K562 (cell line): ENCODE data around the gene LRRC41. TPM values are rescaled to one million over a fixed set of nuclear protein-coding genes. Genes with fewer than 3 reads are reported as not detected.

Experiments used
- FIP1L1 ChIP-seq: fragments of 200-400 bp; formaldehyde crosslinking; IDR thresholded peaks from 2 replicates; pipeline ENCODE4 v1.6.1; 2018; ENCODE audit warnings: mild to moderate bottlenecking, low read depth, low read length; ENCODE audit not compliant: poor library complexity, severe bottlenecking
- JUND ChIP-seq, 2 experiments: IDR thresholded peaks; 2 replicates in 1 of 2; 3 replicates in 1 of 2; pipeline ENCODE4 v1.6.1; 2011; ENCODE audit warnings: borderline replicate concordance in 2 of 2, low read depth in 2 of 2, low read length in 2 of 2, improper control_type of control experiment in 1 of 2, missing biosample characterization in 1 of 2, missing genetic modification characterization in 1 of 2, missing genetic modification reagents in 1 of 2
- MNT ChIP-seq, 2 experiments: fragments of 450-650 bp; conservative IDR thresholded peaks; 2 replicates each; pipeline ENCODE4 v1.6.1; 2017; ENCODE audit warnings: mild to moderate bottlenecking in 2 of 2, moderate library complexity in 2 of 2
- NONO ChIP-seq, 2 experiments: fragments of 200-400 bp in 1 of 2; fragments of 450-650 bp in 1 of 2; formaldehyde crosslinking in 1 of 2; IDR thresholded peaks; 2 replicates each; pipeline ENCODE4 v1.6.1; 2017; ENCODE audit warnings: low read depth in 2 of 2, mild to moderate bottlenecking in 2 of 2, moderate library complexity in 2 of 2, low read length in 1 of 2
- OTX1 ChIP-seq: fragments of 450-650 bp; formaldehyde crosslinking; IDR thresholded peaks from 2 replicates; pipeline ENCODE4 v1.4.0; 2022; ENCODE audit warnings: mild to moderate bottlenecking
- RCOR1 ChIP-seq, 2 experiments: IDR thresholded peaks; 2 replicates each; pipeline ENCODE4 v1.6.1; 2012; ENCODE audit warnings: low read depth in 2 of 2, low read length in 2 of 2, borderline replicate concordance in 1 of 2, improper control_type of control experiment in 1 of 2
- SMAD3 ChIP-seq: fragments of 450-650 bp; formaldehyde crosslinking; conservative IDR thresholded peaks from 2 replicates; pipeline ENCODE4 v1.4.0; 2020; ENCODE audit warnings: mild to moderate bottlenecking
- SMARCE1 ChIP-seq: fragments of 450-650 bp; IDR thresholded peaks from 2 replicates; pipeline ENCODE4 v1.7.1; 2016; ENCODE audit warnings: mild to moderate bottlenecking
- TAF1 ChIP-seq: IDR thresholded peaks from 2 replicates; pipeline ENCODE4 v1.6.1; 2011; ENCODE audit warnings: mild to moderate bottlenecking, low read length, moderate library complexity; ENCODE audit not compliant: insufficient read depth, control insufficient read depth, severe bottlenecking; ENCODE audit errors: extremely low read depth
- ZBTB7A ChIP-seq: IDR thresholded peaks from 2 replicates; pipeline ENCODE4 v1.6.1; 2011; ENCODE audit warnings: low read depth, mild to moderate bottlenecking, low read length, moderate library complexity, borderline replicate concordance; ENCODE audit not compliant: control insufficient read depth
- ZNF146 ChIP-seq: IDR thresholded peaks from one replicate; pipeline ENCODE4 v1.6.1; 2018; ENCODE audit warnings: missing compliant biosample characterization; ENCODE audit not compliant: unreplicated experiment
- ZNF518B ChIP-seq: fragments of 250-450 bp; sonication (Bioruptor Pico); IDR thresholded peaks from 2 replicates; pipeline ENCODE4 v1.5.0; 2021; ENCODE audit warnings: mild to moderate bottlenecking, moderate library complexity
- ZNF584 ChIP-seq: fragments of 200-800 bp; sonication (Bioruptor generic); IDR thresholded peaks from 2 replicates; pipeline ENCODE4 v1.6.1; 2016; ENCODE audit warnings: low read depth, mild to moderate bottlenecking, missing genetic modification characterization, missing compliant biosample characterization
- ZZZ3 ChIP-seq: fragments of 450-650 bp; IDR thresholded peaks from 2 replicates; pipeline ENCODE4 v1.6.1; 2016; ENCODE audit warnings: antibody characterized with exemption, mild to moderate bottlenecking, moderate library complexity
- polyA plus RNA-seq, 8 experiments: library from polyadenylated mRNA; depleted of rRNA in 4 of 8; stranded (reverse) in 5 of 8; unstranded in 3 of 8; fragments of >200 nt; fragmentation: Nextera tagmentation in 2 of 8; fragmentation: Illumina TruSeq in 1 of 8; extraction: Ambion mirVana in 2 of 8; extraction: Trizol in 1 of 8; gene quantifications; 2 replicates each; pipeline versions ENCODE4 v1.2.1 to v1.2.3, GENCODE V29; 2011 to 2014; ENCODE audit warnings: inconsistent platforms in 1 of 8, missing spikeins in 1 of 8
- total RNA-seq, 7 experiments: library from RNA; depleted of rRNA in 6 of 7; stranded (reverse); fragments of >200 nt in 6 of 7; fragmentation: Illumina TruSeq in 2 of 7; extraction: Trizol in 2 of 7; gene quantifications; 2 replicates each; pipeline versions ENCODE4 v1.2.1 to v1.2.3, GENCODE V29; 2011 to 2021; ENCODE audit warnings: low replicate concordance in 1 of 7
- TF ChIP-seq, protein P1 (sequence below): fragments of 250-450 bp; sonication (Bioruptor Pico); IDR thresholded peaks from 2 replicates; pipeline ENCODE4 v1.5.0; 2020; ENCODE audit warnings: mild to moderate bottlenecking, borderline replicate concordance
- TF ChIP-seq, protein P2 (sequence below): fragments of 200-800 bp; sonication (Bioruptor generic); IDR thresholded peaks from 2 replicates; pipeline ENCODE4 v1.6.1; 2017; ENCODE audit warnings: missing genetic modification characterization, missing compliant biosample characterization

LRRC41 gene
- total and polyA plus RNA-seq, 9 of the 15 experiments (the other 6 are each of a cell fraction or from before 2014, with no cell fraction given) = 10.5 to 64.7 (median 44.2) TPM

GRCh38 chr1:46301808-46302640, 1.4 kb downstream of the LRRC41 start (continued):
- TF ChIP-seq, protein P1, sequence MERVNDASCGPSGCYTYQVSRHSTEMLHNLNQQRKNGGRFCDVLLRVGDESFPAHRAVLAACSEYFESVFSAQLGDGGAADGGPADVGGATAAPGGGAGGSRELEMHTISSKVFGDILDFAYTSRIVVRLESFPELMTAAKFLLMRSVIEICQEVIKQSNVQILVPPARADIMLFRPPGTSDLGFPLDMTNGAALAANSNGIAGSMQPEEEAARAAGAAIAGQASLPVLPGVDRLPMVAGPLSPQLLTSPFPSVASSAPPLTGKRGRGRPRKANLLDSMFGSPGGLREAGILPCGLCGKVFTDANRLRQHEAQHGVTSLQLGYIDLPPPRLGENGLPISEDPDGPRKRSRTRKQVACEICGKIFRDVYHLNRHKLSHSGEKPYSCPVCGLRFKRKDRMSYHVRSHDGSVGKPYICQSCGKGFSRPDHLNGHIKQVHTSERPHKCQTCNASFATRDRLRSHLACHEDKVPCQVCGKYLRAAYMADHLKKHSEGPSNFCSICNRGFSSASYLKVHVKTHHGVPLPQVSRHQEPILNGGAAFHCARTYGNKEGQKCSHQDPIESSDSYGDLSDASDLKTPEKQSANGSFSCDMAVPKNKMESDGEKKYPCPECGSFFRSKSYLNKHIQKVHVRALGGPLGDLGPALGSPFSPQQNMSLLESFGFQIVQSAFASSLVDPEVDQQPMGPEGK (CRISPR knock-in tag) = no peak
- TF ChIP-seq SMARCE1 = peak; percentile 8; the same call in 1 of the 2 replicates
- no peak for TF ChIP-seq RCOR1 (IDR thresholded peaks at IDR 0.05; ENCODE audit: borderline replicate concordance in 1 of 2, low read depth in 2 of 2, low read length in 2 of 2)
- peak in 1 of 2 experiments; percentile 34; a peak in 1 of 4 replicates for TF ChIP-seq MNT (conservative IDR thresholded peaks at IDR 0.05)
- no peak for TF ChIP-seq ZNF518B
- TF ChIP-seq ZBTB7A = peak; percentile 51; the same call in 1 of the 2 replicates
- TF ChIP-seq, protein P2, sequence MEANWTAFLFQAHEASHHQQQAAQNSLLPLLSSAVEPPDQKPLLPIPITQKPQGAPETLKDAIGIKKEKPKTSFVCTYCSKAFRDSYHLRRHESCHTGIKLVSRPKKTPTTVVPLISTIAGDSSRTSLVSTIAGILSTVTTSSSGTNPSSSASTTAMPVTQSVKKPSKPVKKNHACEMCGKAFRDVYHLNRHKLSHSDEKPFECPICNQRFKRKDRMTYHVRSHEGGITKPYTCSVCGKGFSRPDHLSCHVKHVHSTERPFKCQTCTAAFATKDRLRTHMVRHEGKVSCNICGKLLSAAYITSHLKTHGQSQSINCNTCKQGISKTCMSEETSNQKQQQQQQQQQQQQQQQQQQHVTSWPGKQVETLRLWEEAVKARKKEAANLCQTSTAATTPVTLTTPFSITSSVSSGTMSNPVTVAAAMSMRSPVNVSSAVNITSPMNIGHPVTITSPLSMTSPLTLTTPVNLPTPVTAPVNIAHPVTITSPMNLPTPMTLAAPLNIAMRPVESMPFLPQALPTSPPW = peak; percentile 83
- TF ChIP-seq SMAD3 = no peak
- peak; percentile 47 for TF ChIP-seq FIP1L1
- TF ChIP-seq ZZZ3 = peak; percentile 88
- TF ChIP-seq OTX1 (CRISPR knock-in tag) = peak; percentile 10; the same call in 1 of the 2 replicates
- TF ChIP-seq NONO (IDR thresholded peaks at IDR 0.05; ENCODE audit: low read depth in 2 of 2, low read length in 1 of 2) = 0 out of 4 replicates have a peak, but pooled peaks have one; percentile 18 to 33
- TF ChIP-seq ZNF146 (CRISPR knock-in tag) = no peak
- peak; percentile 44 for TF ChIP-seq TAF1
- no peak for TF ChIP-seq ZNF584 (CRISPR knock-in tag)
- TF ChIP-seq JUND (IDR thresholded peaks at IDR 0.05; ENCODE audit: borderline replicate concordance, low read depth, low read length) = 0 out of 2 replicates have a peak, but pooled peaks have one; percentile 3
- no peak; the same call in 2 of the 3 replicates for TF ChIP-seq JUND (tag; IDR thresholded peaks at IDR 0.05; ENCODE audit: borderline replicate concordance, low read depth, low read length)
